GM12875 (cell line): ENCODE results near the gene PCK2.

Experiments used
- H3K4me3 ChIP-seq: one replicate; pipeline ENCODE4 v1.5.1; 2011; ENCODE audit warnings: low read depth, low read length, control low read depth
- CTCF ChIP-seq: IDR thresholded peaks from 2 replicates; pipeline ENCODE4 v1.5.1; 2011; ENCODE audit warnings: low read depth, mild to moderate bottlenecking, control low read depth, inconsistent platforms, low read length, moderate library complexity, borderline replicate concordance; ENCODE audit not compliant: insufficient read depth

The PCK2 gene

GRCh38 chr14:24144451-24144850 lies 50.3 kb downstream of the PCK2 start:
- TF ChIP-seq CTCF: no peak

DNA sequence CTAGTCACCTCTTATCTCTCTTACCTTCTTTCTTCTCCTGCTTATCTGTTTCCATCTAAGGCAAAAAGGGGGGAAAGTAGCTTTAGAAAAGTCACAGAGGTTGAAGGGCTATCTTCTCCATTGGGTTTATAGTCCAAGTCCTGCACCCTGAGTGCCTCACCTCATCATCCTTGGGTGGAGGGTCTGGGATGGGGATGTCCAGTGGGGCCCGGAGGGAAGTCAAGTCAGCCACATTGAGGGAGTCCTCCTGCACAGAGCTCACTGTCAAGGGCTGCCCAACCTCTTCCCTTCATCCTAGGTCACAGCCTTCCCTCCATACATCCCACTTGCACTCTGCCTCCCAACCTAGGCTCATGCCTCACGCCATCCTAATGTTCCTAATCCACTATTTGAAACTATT lies 51.1 kb downstream of the PCK2 start:
- peak overlapping the region; percentile 53 for H3K4me3 ChIP-seq
- TF ChIP-seq CTCF: no peak

More at GRCh38 chr14:24144451-24144850, 50.3 kb downstream of the PCK2 start:
- no peak overlapping the region for H3K4me3 ChIP-seq

GRCh38 chr14:24145690-24146452 lies 51.8 kb downstream of the PCK2 start:
- H3K4me3 ChIP-seq: peak overlapping the region; percentile 53
- no peak for TF ChIP-seq CTCF

GRCh38 chr14:24146453-24146977 lies 52.4 kb downstream of the PCK2 start, which contains the start of gene PSME2:
TSS of gene PSME2 (minus strand) at chr14:24146610. CDS start at chr14:24146581, 29 bp downstream.
- TF ChIP-seq CTCF: no peak
- peak within 1 kb of the TSS; percentile 63 for H3K4me3 ChIP-seq

- H3K4me3 ChIP-seq: peak within 1 kb of the TSS; percentile 63
- TF ChIP-seq CTCF: no peak
These were observed 53.1 kb downstream of the PCK2 start, which contains the start of gene RNF31 for GRCh38 chr14:24146978-24147760. TSS of gene RNF31 (plus strand) at chr14:24147498. CDS start at chr14:24147699, 201 bp downstream.

GRCh38 chr14:24147761-24148428 lies 53.8 kb downstream of the PCK2 start:
- no peak for TF ChIP-seq CTCF

More at GRCh38 chr14:24147761-24148428, 53.8 kb downstream of the PCK2 start:
- peak overlapping the region; percentile 63 for H3K4me3 ChIP-seq
